ENCODE results near the gene CTNNBIP1.

DNA sequence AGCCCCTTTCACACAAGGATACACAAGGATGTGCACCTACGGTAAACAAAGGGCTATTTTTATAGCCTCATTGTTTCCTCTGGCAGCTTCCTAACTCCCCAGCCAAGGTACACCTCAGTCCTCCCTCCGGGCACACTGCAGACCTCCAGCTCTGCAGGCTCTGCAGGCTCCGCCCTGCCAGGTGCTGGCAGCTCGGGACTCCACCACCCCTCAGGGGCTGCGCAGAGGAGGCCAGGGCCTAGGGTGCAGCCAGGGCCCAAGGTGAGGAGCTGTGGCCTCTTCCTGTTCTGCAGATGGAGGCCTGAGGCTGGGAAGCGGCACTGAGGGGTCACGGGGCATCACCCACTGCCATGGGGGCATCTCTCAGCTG, 66.5 kb downstream of the CTNNBIP1 start:
- TF ChIP-seq EZH2 (IDR thresholded peaks at IDR 0.05; ENCODE audit: borderline replicate concordance, insufficient read depth, low read depth, low read length, poor library complexity, severe bottlenecking), result no peak
- TF ChIP-seq, protein P1, sequence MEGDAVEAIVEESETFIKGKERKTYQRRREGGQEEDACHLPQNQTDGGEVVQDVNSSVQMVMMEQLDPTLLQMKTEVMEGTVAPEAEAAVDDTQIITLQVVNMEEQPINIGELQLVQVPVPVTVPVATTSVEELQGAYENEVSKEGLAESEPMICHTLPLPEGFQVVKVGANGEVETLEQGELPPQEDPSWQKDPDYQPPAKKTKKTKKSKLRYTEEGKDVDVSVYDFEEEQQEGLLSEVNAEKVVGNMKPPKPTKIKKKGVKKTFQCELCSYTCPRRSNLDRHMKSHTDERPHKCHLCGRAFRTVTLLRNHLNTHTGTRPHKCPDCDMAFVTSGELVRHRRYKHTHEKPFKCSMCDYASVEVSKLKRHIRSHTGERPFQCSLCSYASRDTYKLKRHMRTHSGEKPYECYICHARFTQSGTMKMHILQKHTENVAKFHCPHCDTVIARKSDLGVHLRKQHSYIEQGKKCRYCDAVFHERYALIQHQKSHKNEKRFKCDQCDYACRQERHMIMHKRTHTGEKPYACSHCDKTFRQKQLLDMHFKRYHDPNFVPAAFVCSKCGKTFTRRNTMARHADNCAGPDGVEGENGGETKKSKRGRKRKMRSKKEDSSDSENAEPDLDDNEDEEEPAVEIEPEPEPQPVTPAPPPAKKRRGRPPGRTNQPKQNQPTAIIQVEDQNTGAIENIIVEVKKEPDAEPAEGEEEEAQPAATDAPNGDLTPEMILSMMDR (IDR thresholded peaks at IDR 0.05), result no peak
